OCI-LY3 (cell line): ENCODE measurements around the gene SCP2D1.

ENCODE experiments used
- H2AFZ ChIP-seq: fragments of 200-600, 300-600 bp; shearing (Covaris generic); 2 replicates; pipeline ENCODE4 v1.6.0; 2014; ENCODE audit warnings: antibody characterized with exemption, low read depth, low read length
- H3K27ac ChIP-seq: fragments of 200-600, 300-600 bp; sonication (generic); 2 replicates; pipeline ENCODE4 v1.5.1; 2014; ENCODE audit warnings: mild to moderate bottlenecking, low read length, moderate library complexity, mixed read lengths
- H3K27me3 ChIP-seq: fragments of 200-600, 300-600 bp; sonication (generic); 2 replicates; pipeline ENCODE4 v1.6.1; 2014; ENCODE audit warnings: low read depth, low read length, mixed read lengths
- H3K36me3 ChIP-seq: fragments of 200-600, 300-600 bp; sonication (generic); replicated peaks from 2 replicates; pipeline ENCODE3; 2014; ENCODE audit warnings: low read depth, low read length, mixed read lengths
- H3K4me1 ChIP-seq: fragments of 300-600, 200-600 bp; sonication (generic); 2 replicates; pipeline ENCODE4 v1.6.1; 2014; ENCODE audit warnings: low read length, mixed read lengths
- H3K4me2 ChIP-seq: fragments of 200-600, 300-600 bp; sonication (generic); 2 replicates; pipeline ENCODE4 v1.6.1; 2014; ENCODE audit warnings: low read length, mixed read lengths
- H3K4me3 ChIP-seq: fragments of 300-600, 200-600 bp; sonication (generic); 2 replicates; pipeline ENCODE4 v1.5.1; 2014; ENCODE audit warnings: antibody characterized with exemption, mild to moderate bottlenecking, low read length, moderate library complexity
- H3K79me2 ChIP-seq: fragments of 300-600, 200-600 bp; shearing (Covaris generic); 2 replicates; pipeline ENCODE4 v1.6.1; 2014; ENCODE audit warnings: mild to moderate bottlenecking, low read length, mixed read lengths
- H3K9ac ChIP-seq: fragments of 300-600, 200-600 bp; shearing (Covaris generic); 2 replicates; pipeline ENCODE4 v1.6.0; 2014; ENCODE audit warnings: mild to moderate bottlenecking, low read length, moderate library complexity
- H3K9me3 ChIP-seq: fragments of 200-600, 300-600 bp; shearing (Covaris generic); 2 replicates; pipeline ENCODE4 v1.6.1; 2014; ENCODE audit warnings: low read length, mixed read lengths; ENCODE audit not compliant: insufficient read depth
- H4K20me1 ChIP-seq: fragments of 200-600, 300-600 bp; sonication (generic); 2 replicates; pipeline ENCODE4 v1.6.1; 2016; ENCODE audit warnings: low read length, mixed read lengths; ENCODE audit not compliant: insufficient read depth
- EZH2phosphoT487 ChIP-seq: fragments of 200-600 bp; shearing (Covaris generic); IDR thresholded peaks from 2 replicates; pipeline ENCODE4 v1.6.1; 2018; ENCODE audit warnings: antibody characterized with exemption, mixed run types, low read depth
- TF ChIP-seq, protein P1 (sequence below): fragments of 200-600, 300-600 bp; sonication (generic); IDR thresholded peaks from 2 replicates; pipeline ENCODE4 v1.5.1; 2014; ENCODE audit warnings: antibody characterized with exemption, low read length, low read depth

The SCP2D1 gene

DNA sequence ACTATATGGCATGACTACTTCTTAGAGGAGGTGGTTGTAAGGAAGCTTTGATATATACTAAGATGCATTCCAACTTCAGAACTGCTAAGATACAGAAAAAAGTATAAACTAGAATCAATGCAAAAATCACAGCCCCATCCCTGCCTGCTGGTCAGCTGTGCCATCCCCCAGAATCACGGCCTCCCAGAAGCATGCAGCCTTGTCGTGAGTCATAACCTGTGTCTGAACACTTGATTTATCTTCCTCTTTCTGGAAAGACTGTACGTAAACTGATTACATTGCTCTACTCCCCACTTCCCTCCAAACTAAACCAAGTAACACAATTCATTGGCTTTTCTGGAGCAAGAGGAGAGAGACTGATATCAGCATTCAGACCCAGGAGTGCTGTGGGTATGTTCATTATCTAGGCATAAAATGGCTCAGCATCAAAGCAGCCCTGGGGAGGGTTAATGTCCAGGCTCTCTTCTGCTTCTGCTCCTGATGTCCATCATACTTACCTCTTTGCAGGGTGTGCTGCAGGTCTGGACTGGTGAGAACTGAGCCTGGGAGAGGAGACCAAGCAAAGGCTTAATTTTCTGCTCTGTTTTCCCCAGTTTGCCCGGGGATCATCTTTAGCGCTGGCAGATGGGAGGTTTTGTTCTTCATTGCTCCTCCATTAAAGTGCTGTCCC is 18.4 kb downstream of the SCP2D1 start:
- H4K20me1 ChIP-seq: no peaks in the 10 kb centered on the region
- no peaks in the 10 kb centered on the region for H3K79me2 ChIP-seq
- TF ChIP-seq, protein P1, sequence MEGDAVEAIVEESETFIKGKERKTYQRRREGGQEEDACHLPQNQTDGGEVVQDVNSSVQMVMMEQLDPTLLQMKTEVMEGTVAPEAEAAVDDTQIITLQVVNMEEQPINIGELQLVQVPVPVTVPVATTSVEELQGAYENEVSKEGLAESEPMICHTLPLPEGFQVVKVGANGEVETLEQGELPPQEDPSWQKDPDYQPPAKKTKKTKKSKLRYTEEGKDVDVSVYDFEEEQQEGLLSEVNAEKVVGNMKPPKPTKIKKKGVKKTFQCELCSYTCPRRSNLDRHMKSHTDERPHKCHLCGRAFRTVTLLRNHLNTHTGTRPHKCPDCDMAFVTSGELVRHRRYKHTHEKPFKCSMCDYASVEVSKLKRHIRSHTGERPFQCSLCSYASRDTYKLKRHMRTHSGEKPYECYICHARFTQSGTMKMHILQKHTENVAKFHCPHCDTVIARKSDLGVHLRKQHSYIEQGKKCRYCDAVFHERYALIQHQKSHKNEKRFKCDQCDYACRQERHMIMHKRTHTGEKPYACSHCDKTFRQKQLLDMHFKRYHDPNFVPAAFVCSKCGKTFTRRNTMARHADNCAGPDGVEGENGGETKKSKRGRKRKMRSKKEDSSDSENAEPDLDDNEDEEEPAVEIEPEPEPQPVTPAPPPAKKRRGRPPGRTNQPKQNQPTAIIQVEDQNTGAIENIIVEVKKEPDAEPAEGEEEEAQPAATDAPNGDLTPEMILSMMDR: no peak
- TF ChIP-seq EZH2phosphoT487: no peak
- H3K27me3 ChIP-seq: no peaks in the 10 kb centered on the region
- H3K27ac ChIP-seq: no peak overlapping the region
- peaks cover 10% of the 10 kb centered on the region for H3K4me1 ChIP-seq
- no peak overlapping the region for H3K9ac ChIP-seq
- no peaks in the 10 kb centered on the region for H3K36me3 ChIP-seq
- H2AFZ ChIP-seq: no peak overlapping the region
- H3K4me2 ChIP-seq: peak overlapping the region; percentile 16
- H3K9me3 ChIP-seq: no peaks in the 10 kb centered on the region
- no peak overlapping the region for H3K4me3 ChIP-seq

DNA sequence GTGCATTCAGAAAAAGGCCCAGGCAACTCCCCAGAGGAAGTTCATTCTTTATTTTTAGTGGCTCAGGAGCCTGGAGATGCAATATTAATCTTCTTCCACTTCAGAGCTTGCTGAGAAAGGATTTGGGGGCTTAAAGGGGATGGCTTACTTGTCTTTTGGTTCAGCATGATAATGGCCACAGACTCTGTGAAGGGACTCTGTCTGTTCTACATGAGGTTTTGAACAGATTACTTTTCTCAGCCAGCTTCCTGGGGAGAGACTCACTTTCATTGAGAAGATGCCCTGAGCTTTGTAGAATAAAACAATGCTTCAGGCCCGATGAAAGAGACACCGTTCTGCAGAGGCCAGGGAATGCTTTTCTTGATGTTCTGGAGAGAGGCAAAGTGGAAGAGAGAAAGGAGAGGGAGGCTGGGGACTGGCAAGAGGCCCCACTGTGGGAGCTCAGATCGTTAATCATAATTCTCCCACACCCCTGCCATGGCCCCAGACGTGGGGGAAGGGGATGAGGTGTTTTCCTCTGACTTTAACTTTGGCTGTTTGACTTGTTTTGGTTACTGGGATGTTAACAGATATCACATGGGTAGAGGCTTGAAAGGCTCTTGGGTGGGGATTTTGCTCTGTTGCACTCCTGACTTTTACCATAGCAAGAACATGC is 19.1 kb downstream of the SCP2D1 start:
- Histone ChIP-seq H4K20me1 (no peaks in the 10 kb centered on the region), H3K36me3 (no peaks in the 10 kb centered on the region), H3K27me3 (no peaks in the 10 kb centered on the region), H3K9me3 (no peaks in the 10 kb centered on the region), H3K79me2 (no peaks in the 10 kb centered on the region), H3K4me1 (peaks cover 10% of the 10 kb centered on the region), H3K4me3 (no peak overlapping the region), H3K4me2 (no peak overlapping the region), H3K9ac (no peak overlapping the region), H2AFZ (no peak overlapping the region), H3K27ac (no peak overlapping the region)
- no peak for TF ChIP-seq EZH2phosphoT487
- TF ChIP-seq, protein P1: no peak

DNA sequence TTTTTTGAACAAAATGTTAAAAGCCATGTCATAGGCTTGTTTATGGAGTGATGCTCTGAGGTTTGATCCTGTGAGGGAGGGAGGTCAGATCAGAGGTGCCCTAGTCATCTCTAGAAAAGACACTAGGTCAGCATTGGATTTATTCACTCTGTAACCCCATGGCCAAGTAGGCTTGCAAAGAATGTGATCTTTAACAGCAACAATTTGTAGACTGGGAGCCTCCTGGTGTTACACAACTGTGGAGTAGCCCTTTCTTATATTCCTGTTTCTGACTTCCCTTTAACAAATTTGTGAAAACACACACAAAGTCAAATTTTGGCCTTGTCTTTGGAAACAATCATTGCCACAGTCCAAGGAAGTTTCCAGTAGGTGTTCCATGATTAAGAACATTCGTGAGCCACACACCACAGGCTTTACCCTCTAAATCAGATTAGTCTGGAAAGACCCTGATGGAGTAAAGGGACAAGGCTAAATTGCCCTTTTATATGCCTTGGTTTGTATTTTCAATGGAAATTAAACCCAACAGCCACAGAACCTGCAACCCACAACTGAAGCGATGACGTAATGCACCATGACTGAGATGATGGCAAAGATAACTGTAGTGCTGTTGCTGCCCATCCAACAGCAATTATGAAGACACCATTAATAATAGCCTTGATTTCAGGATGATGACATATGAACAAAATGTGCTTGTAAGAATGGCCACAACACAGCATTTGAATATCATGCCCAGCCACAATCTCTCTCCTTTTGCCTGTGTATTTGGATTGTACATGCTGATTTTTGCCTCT is 22.1 kb downstream of the SCP2D1 start:
- Histone ChIP-seq H3K4me3 (no peak overlapping the region), H3K4me2 (no peak overlapping the region), H3K79me2 (no peaks in the 10 kb centered on the region), H3K27me3 (no peaks in the 10 kb centered on the region), H2AFZ (no peak overlapping the region), H4K20me1 (no peaks in the 10 kb centered on the region), H3K9ac (no peak overlapping the region), H3K27ac (no peak overlapping the region), H3K36me3 (no peaks in the 10 kb centered on the region), H3K9me3 (no peaks in the 10 kb centered on the region), H3K4me1 (peaks cover 10% of the 10 kb centered on the region)
- TF ChIP-seq, protein P1: no peak
- no peak for TF ChIP-seq EZH2phosphoT487

DNA sequence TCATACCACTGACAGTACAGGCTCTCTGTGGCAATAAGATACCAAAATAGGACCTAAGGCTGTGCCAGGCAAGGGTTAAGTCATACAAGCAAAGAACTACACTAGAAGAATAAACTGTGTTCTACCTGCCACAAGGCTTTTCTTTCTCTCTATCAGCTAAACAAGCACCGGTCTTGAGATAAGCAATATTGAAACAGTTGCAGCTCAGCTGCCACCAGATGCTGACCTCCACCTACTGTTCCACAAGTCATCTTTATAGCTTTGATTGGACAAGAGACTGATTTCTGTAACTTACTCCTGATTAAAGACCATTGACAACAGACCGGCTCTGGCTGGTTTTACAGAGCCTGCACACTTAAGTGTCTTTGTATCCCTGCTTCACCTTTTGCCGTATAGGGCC is 24.1 kb downstream of the SCP2D1 start:
- Histone ChIP-seq H3K27me3 (no peaks in the 10 kb centered on the region), H3K4me2 (no peak overlapping the region), H3K9ac (no peak overlapping the region), H3K9me3 (no peaks in the 10 kb centered on the region), H3K4me1 (no peaks in the 10 kb centered on the region), H3K36me3 (no peaks in the 10 kb centered on the region), H4K20me1 (no peaks in the 10 kb centered on the region), H3K27ac (no peak overlapping the region), H3K79me2 (no peaks in the 10 kb centered on the region), H3K4me3 (no peak overlapping the region), H2AFZ (no peak overlapping the region)
- TF ChIP-seq, protein P1: no peak
- TF ChIP-seq EZH2phosphoT487: no peak
